Parathyroid adenoma (tissue), 2 donors: ENCODE results near the gene AMPD2.

Source experiments
- H2AFZ ChIP-seq: fragments of 300-600 bp; sonication (generic); one replicate; pipeline ENCODE4 v1.7.0; 2017; ENCODE audit warnings: antibody characterized with exemption, mild to moderate bottlenecking
- H3K27ac ChIP-seq: fragments of 300-600 bp; sonication (generic); one replicate; pipeline ENCODE4 v1.7.0; 2017
- H3K27me3 ChIP-seq: fragments of 300-600 bp; sonication (generic); one replicate; pipeline ENCODE4 v1.7.0; 2017; ENCODE audit warnings: low read length; ENCODE audit not compliant: control insufficient read depth, insufficient read depth
- H3K36me3 ChIP-seq: fragments of 300-600 bp; sonication (generic); one replicate; pipeline ENCODE4 v1.7.0; 2017; ENCODE audit warnings: low read length; ENCODE audit not compliant: control insufficient read depth, insufficient read depth
- H3K4me1 ChIP-seq: fragments of 300-600 bp; sonication (generic); one replicate; pipeline ENCODE4 v1.7.0; 2017; ENCODE audit warnings: control low read depth
- H3K4me2 ChIP-seq: fragments of 300-600 bp; sonication (generic); one replicate; pipeline ENCODE4 v1.7.0; 2017; ENCODE audit warnings: low read length
- H3K4me3 ChIP-seq: fragments of 300-600 bp; sonication (generic); one replicate; pipeline ENCODE4 v1.7.0; 2017; ENCODE audit warnings: low read depth, low read length
- H3K79me2 ChIP-seq: fragments of 300-600 bp; sonication (generic); one replicate; pipeline ENCODE4 v1.7.0; 2017; ENCODE audit warnings: control low read depth
- H3K9ac ChIP-seq: fragments of 300-600 bp; sonication (generic); one replicate; pipeline ENCODE4 v1.7.0; 2017; ENCODE audit warnings: mild to moderate bottlenecking
- H3K9me3 ChIP-seq: fragments of 300-600 bp; sonication (generic); one replicate; pipeline ENCODE4 v1.7.0; 2017; ENCODE audit warnings: low read length; ENCODE audit not compliant: control insufficient read depth
- CTCF ChIP-seq: fragments of 300-600 bp; sonication (generic); IDR thresholded peaks from one replicate; pipeline ENCODE4 v1.7.0; 2017; ENCODE audit warnings: antibody characterized with exemption, mild to moderate bottlenecking
- donor health status: primary hyperparathyroidism.

The AMPD2 gene

GRCh38 chr1:109625176-109625575 is 5.5 kb downstream of the AMPD2 start:
- Histone ChIP-seq H2AFZ (no peak overlapping the region), H3K27ac (no peak overlapping the region), H3K27me3 (no peaks in the 10 kb centered on the region), H3K9ac (no peak overlapping the region), H3K4me2 (no peak overlapping the region), H3K4me1 (no peaks in the 10 kb centered on the region), H3K9me3 (no peaks in the 10 kb centered on the region), H3K4me3 (no peak overlapping the region), H3K79me2 (no peaks in the 10 kb centered on the region), H3K36me3 (no peaks in the 10 kb centered on the region)
- no peak for TF ChIP-seq CTCF

- TF ChIP-seq CTCF = no peak
- Histone ChIP-seq H2AFZ (no peak overlapping the region), H3K4me3 (no peak overlapping the region), H3K36me3 (no peaks in the 10 kb centered on the region), H3K27ac (no peak overlapping the region), H3K79me2 (no peaks in the 10 kb centered on the region), H3K9ac (no peak overlapping the region), H3K27me3 (no peaks in the 10 kb centered on the region), H3K4me2 (no peak overlapping the region), H3K4me1 (no peaks in the 10 kb centered on the region), H3K9me3 (no peaks in the 10 kb centered on the region)
These were observed 6.2 kb downstream of the AMPD2 start for GRCh38 chr1:109625601-109626560.

GRCh38 chr1:109626682-109627408 is 7.2 kb downstream of the AMPD2 start:
- no peak overlapping the region for H3K4me3 ChIP-seq
- H3K27me3 ChIP-seq = no peaks in the 10 kb centered on the region
- no peaks in the 10 kb centered on the region for H3K4me1 ChIP-seq
- no peak overlapping the region for H3K9ac ChIP-seq
- H3K36me3 ChIP-seq = no peaks in the 10 kb centered on the region
- no peak overlapping the region for H3K4me2 ChIP-seq
- no peaks in the 10 kb centered on the region for H3K79me2 ChIP-seq
- no peak for TF ChIP-seq CTCF
- no peak overlapping the region for H2AFZ ChIP-seq
- H3K9me3 ChIP-seq = no peaks in the 10 kb centered on the region
- H3K27ac ChIP-seq = no peak overlapping the region

- H3K4me2 ChIP-seq = no peak overlapping the region
- H3K4me3 ChIP-seq = no peak overlapping the region
- H3K36me3 ChIP-seq = no peaks in the 10 kb centered on the region
- no peaks in the 10 kb centered on the region for H3K9me3 ChIP-seq
- H3K9ac ChIP-seq = no peak overlapping the region
- no peak overlapping the region for H2AFZ ChIP-seq
- no peak overlapping the region for H3K27ac ChIP-seq
- no peaks in the 10 kb centered on the region for H3K79me2 ChIP-seq
- H3K27me3 ChIP-seq = no peaks in the 10 kb centered on the region
- no peak for TF ChIP-seq CTCF
- no peaks in the 10 kb centered on the region for H3K4me1 ChIP-seq
These were observed 8.2 kb downstream of the AMPD2 start for GRCh38 chr1:109627692-109628399.
